PFSK-1 (cell line): ENCODE data around the gene KIAA0825.

ENCODE experiments used
- FOXP2 ChIP-seq: optimal IDR thresholded peaks from 2 replicates; pipeline ENCODE3; 2011; ENCODE audit warnings: borderline replicate concordance, control low read depth, inconsistent platforms; ENCODE audit not compliant: insufficient read depth; ENCODE audit errors: extremely low read length, extremely low read depth
- POLR2AphosphoS5 ChIP-seq: IDR thresholded peaks from 2 replicates; pipeline ENCODE4 v1.6.1; 2012; ENCODE audit warnings: low read depth, mild to moderate bottlenecking, control low read depth, low read length, moderate library complexity
- SIN3A ChIP-seq: IDR thresholded peaks from 2 replicates; pipeline ENCODE4 v1.6.1; 2012; ENCODE audit warnings: mild to moderate bottlenecking, low read length, moderate library complexity, borderline replicate concordance; ENCODE audit not compliant: insufficient read depth
- TAF1 ChIP-seq: IDR thresholded peaks from 2 replicates; pipeline ENCODE4 v1.6.1; 2012; ENCODE audit warnings: low read length, control low read depth, borderline replicate concordance; ENCODE audit not compliant: insufficient read depth
- TF ChIP-seq, protein P1 (sequence below), 2 experiments: IDR thresholded peaks; 2 replicates each; pipeline versions ENCODE4 v1.6.1 to v1.8.0; 2011 to 2012; ENCODE audit warnings: low read depth in 2 of 2, low read length in 2 of 2, control low read depth in 1 of 2, inconsistent platforms in 1 of 2, mild to moderate bottlenecking in 1 of 2, moderate library complexity in 1 of 2; ENCODE audit not compliant: insufficient read depth in 1 of 2

KIAA0825 gene

DNA sequence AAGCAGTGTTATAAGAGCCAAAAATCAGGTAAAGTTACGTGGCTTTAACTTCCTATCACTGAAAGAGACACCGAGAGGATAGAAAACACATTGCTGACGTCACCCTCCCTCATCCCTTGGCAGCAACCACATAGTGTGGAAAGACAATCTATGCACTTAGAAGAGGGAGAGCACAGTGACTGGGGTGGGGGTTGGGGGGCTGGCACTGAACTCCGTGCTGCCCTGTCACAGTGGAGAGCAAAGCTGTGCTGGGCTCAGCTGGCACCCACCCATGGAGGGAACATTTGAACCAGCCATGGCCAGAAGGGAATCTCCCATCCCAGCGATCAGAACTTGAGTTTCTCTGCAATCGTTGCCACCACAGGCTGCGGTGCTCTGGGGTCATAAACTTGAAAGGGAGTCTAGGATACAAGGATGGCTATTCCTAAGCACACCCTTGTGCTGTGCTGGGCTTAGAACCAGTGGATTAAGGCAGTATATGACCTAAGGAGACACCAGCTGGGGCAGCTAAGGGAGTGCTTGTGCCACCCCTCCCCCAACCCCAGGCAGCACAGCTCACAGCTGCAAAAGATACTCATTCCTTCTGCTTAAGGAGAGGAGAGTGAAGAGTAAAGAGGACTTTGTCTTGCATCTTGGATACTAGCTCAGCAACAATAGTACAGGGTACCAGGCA is 73.4 kb downstream of the KIAA0825 start:
- no peak for TF ChIP-seq POLR2AphosphoS5
- TF ChIP-seq, protein P1, sequence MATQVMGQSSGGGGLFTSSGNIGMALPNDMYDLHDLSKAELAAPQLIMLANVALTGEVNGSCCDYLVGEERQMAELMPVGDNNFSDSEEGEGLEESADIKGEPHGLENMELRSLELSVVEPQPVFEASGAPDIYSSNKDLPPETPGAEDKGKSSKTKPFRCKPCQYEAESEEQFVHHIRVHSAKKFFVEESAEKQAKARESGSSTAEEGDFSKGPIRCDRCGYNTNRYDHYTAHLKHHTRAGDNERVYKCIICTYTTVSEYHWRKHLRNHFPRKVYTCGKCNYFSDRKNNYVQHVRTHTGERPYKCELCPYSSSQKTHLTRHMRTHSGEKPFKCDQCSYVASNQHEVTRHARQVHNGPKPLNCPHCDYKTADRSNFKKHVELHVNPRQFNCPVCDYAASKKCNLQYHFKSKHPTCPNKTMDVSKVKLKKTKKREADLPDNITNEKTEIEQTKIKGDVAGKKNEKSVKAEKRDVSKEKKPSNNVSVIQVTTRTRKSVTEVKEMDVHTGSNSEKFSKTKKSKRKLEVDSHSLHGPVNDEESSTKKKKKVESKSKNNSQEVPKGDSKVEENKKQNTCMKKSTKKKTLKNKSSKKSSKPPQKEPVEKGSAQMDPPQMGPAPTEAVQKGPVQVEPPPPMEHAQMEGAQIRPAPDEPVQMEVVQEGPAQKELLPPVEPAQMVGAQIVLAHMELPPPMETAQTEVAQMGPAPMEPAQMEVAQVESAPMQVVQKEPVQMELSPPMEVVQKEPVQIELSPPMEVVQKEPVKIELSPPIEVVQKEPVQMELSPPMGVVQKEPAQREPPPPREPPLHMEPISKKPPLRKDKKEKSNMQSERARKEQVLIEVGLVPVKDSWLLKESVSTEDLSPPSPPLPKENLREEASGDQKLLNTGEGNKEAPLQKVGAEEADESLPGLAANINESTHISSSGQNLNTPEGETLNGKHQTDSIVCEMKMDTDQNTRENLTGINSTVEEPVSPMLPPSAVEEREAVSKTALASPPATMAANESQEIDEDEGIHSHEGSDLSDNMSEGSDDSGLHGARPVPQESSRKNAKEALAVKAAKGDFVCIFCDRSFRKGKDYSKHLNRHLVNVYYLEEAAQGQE (IDR thresholded peaks at IDR 0.05; ENCODE audit: insufficient read depth in 1 of 2, low read depth in 2 of 2, low read length in 2 of 2), result no peak
- TF ChIP-seq FOXP2, result no peak
- no peak for TF ChIP-seq SIN3A
- no peak for TF ChIP-seq TAF1

DNA sequence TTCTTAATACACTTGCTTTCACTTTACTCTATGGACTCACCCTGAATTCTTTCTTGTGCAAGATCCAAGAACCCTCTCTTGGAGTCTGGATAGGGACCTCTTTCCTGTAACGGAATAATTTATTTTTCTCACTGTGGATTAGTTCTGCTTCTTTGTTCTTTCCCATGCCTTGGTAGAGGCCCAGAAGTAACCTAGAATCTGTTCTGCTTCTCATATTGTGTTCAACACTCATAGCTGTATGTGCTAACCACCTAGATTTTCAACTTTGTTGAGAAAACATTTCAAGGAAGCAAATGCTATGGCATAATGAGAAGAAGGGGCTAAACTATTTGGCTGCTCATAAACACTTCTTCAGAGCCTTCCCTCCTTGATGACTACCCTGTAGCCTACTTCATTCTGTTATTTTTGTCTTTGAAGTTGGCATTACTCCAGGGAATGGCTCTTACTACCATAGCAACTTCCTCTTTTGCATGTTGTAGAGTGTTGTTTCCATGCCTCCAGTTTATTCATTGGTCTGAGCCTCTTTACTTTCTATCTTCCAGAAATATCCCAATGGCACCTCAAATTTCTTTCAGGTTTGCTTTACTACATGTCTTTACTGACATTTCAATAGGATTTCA is 74.3 kb downstream of the KIAA0825 start:
- TF ChIP-seq POLR2AphosphoS5 (no peak), SIN3A (no peak), FOXP2 (no peak), TAF1 (no peak)
- TF ChIP-seq, protein P1 (IDR thresholded peaks at IDR 0.05; ENCODE audit: insufficient read depth in 1 of 2, low read depth in 2 of 2, low read length in 2 of 2), result no peak

DNA sequence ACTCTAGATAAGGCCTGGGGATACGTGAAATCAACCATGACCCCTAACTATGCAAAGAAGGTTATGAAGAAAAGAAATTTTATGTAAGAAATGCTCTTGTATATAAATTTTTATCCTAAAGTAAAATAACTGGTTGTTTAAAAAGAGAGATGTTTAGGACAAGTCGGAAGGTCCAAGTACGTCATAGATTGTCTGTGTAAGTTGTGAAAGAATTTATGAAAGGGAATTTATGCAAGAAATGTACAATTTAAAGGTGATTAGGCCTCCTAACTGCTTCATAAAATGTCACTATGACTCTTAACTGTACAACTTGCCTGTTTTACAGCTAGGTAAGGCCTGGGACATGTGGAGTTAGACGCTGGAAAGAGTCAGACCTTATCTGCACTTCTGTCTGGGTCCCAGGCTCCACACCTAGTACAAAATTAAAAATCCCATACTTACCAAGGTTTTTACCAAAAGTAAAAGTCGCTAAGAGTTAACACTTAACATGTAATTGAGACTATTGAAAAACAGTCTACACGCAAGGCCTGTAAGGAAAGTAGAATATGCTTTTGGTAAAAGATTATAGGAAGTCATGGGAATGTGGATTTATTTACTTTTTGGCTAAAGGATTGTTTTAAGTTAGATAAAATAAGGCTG is 77.4 kb downstream of the KIAA0825 start:
- no peak for TF ChIP-seq SIN3A
- TF ChIP-seq POLR2AphosphoS5, result no peak
- TF ChIP-seq TAF1, result no peak
- TF ChIP-seq, protein P1 (IDR thresholded peaks at IDR 0.05; ENCODE audit: insufficient read depth in 1 of 2, low read depth in 2 of 2, low read length in 2 of 2), result no peak
- TF ChIP-seq FOXP2, result no peak

DNA sequence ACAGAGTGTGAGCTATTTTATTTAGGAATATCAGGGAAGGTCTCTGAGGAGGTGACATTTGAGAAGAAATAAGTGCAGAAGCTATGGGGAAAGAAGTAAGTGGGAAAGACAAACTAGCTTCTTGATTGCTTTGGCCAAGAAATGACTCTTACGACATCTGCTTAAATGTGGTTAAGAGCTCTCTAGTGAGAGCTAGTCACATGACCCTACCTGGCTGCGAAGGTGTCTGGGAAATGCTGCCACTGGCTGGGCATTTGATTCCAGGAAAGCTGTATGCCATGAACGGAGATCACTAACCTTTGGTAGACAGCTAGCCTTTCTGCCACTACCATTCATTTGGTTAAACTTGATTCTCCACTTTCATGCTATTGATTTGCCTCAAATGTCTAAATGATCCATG is 80.1 kb downstream of the KIAA0825 start:
- TF ChIP-seq, protein P1 (IDR thresholded peaks at IDR 0.05; ENCODE audit: insufficient read depth in 1 of 2, low read depth in 2 of 2, low read length in 2 of 2), result no peak
- TF ChIP-seq POLR2AphosphoS5 (no peak), TAF1 (no peak), FOXP2 (no peak), SIN3A (no peak)
